GM21529 (cell line): ENCODE measurements around the gene DIDO1.
A peak's percentile ranks its signal among the peaks of the same experiment; 100 is the strongest.
"Not testable (repeated sequence)": the region's sequence is repeated elsewhere in the genome, so short reads cannot be mapped to it uniquely, and the experiment has no call there.

ENCODE experiments used
- ATAC-seq: cut with Tn5 transposase; IDR thresholded peaks from one replicate; pipeline ENCODE4 v1.9.1; 2021; ENCODE audit not compliant: unreplicated experiment

Gene DIDO1

DNA sequence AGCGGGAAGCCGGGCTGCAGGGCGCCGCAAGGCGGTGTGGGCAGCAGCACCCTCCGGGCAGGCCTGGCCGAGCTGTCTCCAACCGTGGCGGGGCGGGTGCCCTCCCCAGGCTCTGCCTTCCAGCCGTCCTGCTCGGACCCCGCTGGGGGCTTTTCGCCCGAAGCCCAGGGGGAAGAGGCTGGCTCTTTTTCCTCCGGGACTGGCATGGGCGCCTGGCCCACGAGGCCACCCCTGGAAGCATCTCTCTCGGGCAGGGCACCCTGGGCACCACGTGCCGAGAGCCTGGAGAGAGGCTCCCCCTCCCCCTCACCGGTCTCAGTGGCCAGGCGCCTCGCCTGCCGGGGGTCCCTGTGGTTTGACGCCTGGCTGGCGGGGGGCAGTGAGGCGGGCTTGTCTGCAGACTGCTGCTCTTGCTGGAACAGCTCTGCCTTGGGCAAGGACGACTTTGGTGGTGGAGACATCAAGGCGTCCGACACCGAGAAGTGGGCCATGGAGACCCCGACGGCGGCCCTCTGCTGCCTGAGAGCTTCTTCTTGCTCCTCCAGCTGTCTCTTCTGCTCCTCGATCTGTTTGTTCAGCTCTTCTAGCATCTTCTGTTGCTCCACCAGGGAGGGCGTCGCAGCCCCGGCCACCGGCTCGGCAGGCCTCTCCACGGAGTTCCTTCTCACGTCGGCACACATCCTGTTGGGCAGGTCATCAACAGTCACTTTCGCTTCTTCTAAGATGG lies 45.2 kb downstream of the DIDO1 start:
- ATAC-seq = no peak

DNA sequence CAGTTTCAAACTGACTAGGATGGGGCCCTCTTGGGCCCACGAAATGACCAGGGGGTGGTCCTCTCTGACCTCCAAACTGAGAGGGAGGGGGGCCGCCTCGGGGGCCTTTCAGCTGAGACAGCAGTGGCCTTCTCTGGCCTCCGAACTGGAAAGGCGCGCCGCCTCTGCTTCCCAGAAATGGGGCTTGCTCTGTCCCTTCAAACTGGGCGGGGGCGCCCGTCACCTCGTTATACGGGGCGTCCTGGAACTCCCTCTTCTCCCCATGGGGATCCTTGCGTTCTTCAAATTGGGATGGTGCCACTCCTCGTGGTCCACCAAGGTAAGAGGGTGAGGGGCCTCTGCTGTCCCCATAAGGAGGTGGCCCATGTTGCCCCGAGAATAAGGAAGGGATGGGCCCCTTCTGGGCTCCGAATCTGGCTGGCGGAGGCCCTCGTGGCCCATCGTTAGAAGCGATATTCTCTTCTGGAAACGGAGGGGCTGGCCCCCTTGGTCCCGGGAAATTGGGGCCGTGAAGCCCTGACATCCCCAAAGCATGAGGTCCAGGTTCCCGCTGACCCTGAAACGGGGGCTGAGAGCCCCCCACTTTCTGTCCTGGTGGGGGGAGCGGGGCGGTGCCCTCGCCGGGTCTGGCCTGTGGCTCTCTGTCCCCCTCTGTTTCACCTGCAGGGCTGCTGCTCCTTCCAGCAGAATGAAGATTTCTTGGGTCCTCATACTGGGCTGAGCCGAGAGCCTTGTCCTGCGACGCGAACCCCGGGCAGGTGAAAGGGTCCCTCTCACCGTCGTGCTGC lies 46.0 kb downstream of the DIDO1 start:
- ATAC-seq = no peak

DNA sequence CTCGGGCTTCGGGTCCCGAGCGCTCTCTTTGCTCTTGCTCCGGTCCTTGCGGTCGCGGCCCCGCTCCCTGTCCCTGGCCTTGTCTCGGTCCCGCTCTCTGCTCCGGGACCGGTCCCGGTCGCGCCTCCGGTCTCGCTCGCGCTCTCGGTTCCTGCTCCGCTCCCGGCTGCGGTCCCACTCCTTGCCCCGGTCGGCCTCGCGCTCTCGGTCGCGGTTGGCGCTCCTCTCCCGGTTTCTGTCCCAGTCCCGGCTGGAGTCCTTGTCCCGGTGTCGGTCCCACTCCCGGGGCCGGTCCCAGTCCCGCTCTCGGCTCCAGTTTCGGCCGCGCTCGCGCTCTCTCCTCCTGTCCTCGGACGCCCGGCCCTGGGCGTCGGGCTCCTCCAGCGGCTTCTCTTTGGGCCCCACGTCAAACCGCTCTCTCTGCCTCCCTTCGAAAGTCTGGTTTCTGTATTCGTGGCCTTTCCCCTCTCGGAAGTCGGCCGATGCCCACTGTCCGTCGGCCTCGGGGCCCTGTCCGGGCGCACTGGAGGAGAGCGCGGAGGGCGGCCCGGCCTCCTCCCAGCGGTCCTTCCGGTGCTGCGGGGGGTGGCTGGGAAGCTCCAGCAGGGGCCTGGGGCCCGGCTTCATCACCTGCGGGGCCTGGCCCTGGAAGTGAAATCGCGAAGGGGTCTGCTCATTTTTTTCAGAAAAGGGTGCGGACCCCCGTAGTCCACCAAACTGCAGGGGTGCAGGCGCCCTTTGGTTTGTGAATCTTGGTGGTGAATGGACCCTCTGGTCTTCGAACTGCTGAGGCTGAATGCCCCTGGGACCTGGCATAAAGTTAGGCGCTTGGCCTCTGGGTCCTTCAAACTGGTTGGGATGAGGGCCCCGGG lies 46.8 kb downstream of the DIDO1 start:
- ATAC-seq = no peak

DNA sequence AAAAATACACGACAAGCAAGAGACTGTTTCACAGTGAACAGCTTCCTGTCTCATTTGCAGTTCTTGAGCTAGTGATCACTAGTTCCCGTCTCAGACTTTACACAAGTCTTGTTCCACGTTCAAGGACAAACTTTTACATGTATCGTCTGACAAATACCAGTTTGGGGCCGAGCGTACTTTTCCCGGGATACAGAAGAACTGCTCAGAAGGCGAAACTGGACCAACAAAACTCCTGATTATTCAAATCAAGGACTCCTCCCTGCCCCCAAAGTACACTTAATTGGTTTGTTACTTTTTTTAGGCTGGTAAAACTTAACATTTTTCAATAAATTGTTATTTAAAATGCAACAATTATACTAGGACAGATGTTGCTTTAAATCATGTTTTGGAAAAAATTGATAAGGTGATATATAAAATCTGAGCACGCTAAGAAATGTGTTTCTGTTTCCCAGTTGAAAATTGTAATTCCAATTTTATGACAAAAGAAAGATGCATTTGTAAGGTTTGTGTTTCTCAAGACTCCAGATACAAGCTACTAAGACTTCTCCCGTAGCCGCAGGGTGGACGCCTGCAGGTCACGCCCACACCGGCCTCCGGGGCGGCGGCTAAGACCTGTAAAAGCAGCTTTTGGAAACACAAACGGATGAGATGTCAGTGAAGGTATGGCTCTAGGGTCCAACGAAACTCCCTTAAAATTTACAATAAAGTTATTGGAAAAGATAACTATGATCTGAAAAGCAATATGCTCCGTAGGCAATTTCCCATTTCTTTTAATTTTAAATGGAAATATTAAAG lies 47.9 kb downstream of the DIDO1 start:
- no peak for ATAC-seq

DNA sequence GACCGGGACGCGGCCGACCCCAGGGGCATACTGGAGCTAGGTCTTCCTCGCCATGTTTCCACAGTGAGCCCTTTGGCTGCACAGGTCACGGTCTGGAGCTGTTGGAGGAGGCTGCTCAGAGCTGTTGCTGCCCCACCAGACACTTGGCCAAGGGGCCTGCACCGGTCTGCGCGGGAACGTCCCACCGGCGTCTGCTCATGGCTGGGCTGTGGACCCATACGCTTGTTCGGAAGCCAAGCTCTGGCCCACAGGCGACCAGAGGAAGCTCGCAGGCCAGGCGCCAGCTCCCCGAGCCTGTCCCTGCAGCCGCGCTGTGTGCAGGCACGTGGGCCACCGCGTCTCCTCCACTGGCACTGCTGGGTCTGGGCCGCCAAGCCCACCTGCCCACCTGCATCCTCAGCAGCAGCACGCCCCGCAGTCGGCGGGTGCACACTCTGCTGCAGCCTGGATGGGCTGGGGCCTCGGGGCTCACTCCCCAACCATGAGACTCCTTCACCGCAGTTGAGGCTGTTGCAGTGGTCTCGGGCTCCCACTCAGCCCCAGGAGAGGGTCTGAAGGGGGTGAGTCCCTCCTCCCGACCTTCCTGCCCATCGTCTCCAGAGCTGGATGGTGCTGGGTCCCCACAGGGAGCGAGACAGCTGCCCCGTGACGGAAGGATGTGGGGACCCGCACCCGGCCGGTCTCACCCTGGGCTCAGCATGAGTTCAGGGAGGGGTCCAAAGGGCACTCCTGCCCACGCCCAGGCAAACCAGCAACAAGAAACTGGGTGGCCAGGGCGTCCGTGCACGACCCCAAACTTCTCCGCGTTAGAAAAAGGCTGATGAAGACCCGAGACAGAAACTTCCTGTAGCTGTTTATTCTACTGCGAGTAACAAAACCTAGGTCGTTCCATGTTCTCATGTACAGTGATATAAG lies 49.1 kb downstream of the DIDO1 start:
- ATAC-seq = no peak

DNA sequence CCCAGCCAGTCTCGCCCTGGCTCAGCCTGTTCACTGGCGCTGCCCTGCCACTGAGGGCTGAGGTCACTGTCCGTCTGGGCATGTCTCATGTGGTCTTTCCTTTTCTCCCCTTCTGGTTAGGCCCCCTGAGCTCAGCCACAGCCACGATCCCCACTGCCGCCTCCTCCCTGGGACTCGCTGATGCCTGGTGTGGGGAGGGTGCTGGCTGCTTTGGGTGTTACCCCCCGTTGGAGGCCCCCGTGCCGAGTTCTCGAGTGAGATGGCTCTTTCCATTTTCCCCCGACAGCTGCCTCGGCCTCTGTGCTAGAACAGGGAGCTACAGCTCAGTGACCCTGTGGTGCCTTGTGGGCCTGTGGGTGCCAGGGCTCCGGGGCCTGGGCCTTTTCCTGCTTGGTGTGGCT lies 49.8 kb downstream of the DIDO1 start:
- no peak for ATAC-seq

DNA sequence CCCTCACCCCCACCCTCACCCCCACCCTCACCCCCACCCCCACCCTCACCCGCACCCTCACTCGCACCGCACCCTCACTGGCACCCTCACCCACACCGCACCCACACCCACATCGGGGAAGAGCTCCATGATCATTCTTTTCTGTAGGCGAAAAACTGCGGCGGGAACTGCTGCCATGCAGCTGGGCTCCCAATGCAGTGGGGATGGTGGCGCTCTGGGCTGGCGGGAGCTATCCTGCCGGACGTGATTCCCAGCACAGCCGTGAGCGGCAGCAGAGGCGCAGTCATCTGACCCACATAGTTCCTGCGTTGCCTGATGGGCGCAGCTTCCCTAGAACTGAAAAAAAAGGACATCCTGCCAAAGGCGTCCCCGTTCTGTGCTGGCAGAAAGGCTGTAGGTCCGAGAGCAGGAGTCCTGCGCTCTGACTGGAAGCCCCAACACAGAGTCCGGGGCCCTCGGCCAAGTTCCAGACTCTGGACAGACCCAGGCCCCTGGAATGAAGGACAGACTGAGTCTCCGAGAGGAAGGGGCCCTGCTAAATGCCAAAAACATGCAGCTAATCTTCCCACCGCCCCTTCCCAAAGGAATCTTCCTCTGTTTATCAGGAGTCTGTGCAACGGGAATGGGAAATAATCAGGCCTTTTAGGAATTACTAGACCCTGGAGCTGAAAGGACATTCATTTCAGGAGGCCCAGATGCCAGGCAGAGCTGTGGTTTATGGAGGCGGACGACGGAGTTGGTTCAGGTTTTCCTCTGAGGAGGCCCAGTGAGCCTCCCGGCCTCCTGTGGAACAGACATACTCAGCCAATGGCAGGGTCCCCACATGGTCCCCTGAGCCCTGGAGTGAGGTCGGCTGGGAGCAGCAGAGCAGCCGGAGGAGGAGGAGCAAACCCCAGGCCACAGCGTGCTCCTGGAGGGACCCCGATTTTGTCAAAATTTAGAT lies 50.6 kb downstream of the DIDO1 start:
- ATAC-seq = no peak

DNA sequence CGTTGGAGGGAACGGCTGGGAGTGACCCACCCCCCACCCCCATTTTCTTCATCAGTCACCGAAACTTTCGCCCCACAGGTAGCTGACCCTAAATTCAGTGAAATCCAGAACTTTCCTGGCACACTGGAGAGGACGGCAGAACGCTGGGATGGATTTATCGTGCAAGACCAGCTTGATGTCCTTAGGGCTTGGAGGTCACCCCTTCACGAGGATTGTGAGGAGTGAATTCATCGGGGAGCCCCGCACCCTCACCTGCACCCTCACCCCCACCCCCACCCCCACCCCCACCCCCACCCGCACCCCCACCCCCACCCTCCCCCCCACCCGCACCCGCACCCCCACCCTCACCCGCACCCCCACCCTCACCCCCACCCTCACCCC lies 51.4 kb downstream of the DIDO1 start:
- no peak for ATAC-seq

DNA sequence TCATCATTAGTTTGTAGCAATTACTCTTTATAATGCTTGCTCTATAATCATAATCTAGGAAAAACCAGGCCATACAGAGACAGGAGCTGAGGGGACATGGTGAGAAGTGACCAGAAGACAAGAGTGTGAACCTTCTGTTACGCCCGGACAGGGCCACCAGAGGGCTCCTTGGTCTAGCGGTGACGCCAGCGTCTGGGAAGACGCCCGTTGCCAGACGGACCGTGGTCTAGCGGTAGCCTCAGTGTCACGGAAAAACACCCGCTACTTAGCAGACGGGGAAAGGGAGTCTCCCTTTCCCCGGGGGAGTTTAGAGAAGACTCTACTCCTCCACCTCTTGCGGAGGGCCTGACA lies 52.6 kb downstream of the DIDO1 start:
- ATAC-seq = not testable (repeated sequence)

DNA sequence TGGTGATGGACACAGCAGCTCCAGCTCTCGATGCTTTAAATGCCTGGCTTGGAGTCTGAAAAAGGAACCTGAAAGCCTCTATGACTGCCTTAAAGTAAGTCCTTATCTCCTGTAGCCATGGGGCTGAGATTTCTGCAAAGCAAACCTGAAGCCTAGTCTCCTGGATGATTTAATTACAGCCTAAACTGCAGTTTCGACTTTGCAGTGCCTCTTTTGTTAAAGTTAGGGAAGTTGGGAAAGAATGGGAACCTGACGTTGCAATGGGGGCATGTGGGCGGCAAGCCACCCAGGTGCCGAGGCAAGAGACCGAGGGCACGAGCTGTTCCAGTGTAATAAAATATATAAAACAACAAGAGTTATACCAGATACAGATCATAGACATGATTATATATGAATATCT lies 53.0 kb downstream of the DIDO1 start:
- ATAC-seq = no peak

DNA sequence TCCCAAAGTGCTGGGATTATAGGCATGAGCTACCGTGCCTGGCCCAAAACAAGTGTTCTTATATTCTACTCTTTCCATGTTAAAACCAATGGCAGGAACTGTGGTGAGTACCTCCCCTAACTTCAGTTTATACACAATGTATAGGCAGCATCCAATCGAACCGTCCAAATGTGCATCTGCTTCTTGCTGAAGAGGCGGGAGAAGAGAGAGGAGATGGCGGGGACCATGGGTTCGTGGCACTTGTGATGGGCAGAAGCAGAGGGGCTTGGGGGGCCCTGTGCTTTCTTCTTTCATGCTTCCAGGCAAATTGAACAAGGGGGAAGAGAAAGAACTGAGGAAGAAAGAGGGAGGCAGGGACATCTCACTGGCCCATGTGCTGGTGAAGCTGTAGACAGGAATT lies 53.4 kb downstream of the DIDO1 start:
- no peak for ATAC-seq

DNA sequence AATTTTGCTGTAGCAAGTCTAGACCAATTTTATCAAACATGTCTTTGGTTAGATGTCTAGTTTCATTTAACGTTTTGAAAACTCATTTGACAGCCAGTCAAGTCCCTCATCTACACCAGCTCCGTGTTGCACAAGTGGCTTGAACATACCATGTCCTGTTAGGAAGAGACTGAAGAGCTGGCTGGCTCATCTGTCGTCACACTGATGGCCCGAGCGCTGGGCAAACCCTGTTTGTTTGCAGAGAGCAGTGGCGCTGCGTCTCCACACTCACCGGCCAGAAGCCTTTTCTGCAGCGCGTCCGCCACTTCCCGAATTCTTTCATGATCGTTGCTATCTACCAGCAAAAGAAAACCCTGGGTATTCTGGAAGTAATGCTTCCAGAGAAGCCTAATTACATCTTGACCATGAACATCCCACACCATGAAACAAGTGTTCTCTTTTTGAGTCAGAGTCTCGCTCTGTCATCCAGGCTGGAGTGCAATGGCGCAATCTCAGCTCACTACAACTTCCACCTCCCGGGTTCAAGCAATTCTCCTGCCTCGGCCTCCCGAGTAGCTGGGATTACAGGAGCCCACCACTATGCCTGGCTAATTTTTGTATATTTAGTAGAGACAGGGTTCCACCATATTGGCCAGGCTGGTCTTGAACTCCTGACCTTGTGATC lies 54.0 kb downstream of the DIDO1 start:
- no peak for ATAC-seq

DNA sequence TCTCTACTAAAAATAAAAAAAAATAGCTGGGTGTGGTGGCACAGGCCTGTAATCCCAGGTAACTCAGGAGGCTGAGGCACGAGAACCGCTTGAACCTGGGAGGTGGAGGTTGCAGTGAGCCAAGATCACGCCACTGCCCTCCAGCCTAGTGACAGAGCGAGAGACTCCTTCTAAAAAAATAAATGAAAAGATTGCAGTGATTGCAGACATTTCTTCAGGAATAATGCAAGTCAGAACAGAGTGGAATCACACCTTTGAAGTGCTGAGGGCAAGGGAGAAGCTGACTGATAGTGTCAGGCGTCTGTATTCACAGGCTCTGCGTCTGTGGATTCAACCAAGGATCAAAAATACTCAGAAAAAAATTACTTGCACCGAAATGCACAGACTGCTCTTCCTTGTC lies 62.1 kb downstream of the DIDO1 start:
- no peak for ATAC-seq

DNA sequence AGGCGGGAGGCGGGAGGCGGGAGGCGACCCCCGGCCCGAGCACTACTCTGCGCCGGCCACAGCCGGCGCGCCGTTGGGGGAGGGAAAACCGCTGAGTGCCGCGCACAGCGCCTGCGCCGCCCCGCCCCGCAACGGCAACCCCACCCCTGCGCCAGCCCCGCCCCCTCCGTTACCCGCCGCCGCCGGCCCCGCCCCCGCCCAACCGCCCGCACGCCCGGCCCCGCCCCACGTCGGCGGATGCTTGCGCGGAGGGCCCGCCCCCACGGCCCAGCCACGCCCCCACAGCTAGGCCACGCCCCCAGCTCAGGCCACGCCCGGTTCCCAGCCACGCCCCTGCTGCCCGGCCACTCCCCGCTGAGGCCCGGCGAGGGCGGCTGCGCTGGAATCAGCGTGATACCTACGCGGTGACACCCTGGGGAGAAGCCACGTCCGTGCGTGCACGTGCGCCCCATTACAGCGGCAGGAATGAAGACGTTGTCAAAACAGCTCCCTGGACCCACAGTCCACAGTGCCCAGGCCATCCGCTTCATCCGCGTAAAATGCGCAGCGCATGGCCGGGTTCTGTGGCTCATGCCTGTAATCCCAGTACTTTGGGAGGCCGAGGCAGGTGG lies 64.5 kb downstream of the DIDO1 start, which contains the start of gene TCFL5:
TSS of gene TCFL5 (minus strand) at position 97 of the 611 bp plus-strand sequence. CDS start 152 bp downstream, outside the sequence.
- peak; percentile 72 for ATAC-seq

DNA sequence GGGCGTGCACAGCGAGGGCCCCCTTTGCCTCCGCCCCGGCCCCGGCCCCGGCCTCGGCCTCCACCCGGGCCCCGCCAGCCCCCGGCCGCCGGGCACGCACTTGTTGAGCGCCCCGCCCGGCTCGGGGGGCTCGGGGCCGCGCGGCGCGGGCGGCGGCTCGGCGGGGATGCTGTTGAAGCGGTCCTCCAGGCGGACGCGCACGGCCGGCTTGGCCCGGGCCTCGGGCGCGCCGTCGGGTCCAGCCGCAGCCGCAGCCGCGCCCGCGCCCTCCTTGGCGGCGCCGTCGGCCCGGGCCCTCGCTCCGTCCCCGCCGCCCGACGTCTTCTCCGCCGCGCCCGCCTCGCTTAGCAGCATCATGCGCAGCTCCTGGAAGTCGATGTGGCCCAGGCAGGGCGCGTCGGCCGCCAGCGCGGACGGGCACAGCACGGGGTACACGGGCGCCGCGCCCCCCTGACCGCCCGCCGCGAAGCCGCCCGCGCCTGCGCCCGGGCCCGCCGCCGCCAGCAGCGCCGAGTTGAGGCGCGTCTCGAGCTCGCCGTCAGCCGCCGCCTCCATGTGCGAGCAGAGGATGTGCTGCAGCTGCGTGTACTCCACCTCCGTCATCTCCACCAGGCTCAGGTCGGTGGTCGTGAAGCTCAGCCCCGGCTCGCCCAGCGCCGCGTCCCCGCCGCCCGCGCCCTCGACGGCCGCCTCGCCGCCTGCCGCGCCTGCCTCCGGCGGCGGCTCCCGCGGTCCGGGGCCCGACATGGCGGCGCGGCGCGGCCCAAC lies 65.2 kb downstream of the DIDO1 start:
- ATAC-seq = peak; percentile 32

DNA sequence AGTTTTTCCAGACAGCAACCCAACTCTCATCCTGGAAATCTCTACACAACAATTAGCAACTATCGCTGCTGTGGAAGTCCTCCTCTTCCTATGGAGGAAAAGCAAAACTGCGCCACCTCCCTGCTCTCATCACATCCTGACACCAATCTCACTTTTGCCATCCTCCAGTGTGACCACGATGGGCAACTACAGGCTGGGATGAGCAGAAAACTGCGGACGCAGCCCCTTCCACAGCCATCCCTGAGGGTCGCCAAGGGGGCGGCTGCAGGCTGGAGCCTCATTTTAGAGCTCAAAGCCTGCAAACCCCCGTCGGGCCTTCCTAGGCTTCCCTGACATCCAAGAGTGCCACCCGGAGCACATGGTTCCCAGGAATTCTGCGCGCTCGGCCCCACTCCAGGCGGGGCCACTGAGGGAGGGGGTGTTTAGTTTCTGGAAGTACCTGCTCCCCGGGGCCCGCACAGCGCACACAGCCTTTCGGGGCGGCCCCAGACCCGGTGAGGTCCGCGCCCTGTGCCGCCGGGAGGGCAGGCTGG lies 65.8 kb downstream of the DIDO1 start:
- ATAC-seq = no peak

DNA sequence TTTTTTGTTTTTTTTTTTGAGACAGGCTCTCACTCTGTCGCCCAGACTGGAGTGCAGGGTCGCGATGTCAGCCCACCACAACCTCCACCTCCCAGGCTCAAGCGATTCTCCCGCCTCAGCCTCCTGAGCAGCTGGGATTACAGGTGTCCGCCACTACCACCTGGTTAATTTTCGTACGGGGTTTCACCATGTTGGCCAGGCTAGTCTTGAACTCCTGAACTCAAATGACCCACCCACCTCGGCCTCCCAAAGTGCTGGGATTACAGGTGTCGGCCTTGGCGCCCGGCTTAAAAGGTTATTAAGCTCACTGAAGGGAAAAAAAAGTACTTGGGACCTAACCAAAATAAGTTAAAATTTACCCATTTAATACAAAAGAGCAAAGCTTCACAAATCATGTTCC lies 66.6 kb downstream of the DIDO1 start:
- ATAC-seq = no peak
